ENCODE measurements around the gene TEKT5. TPM values are rescaled to one million over a fixed set of nuclear protein-coding genes. Genes with fewer than 3 reads are reported as not detected.
A peak's percentile ranks its signal among the peaks of the same experiment; 100 is the strongest.

Gene TEKT5
- total and polyA plus RNA-seq, 9 of the 15 experiments (the other 6 are each of a cell fraction or from before 2014, with no cell fraction given): 0.10 to 0.19 TPM; not detected in 7

GRCh38 chr16:10743610-10744369, 49.1 kb upstream of the TEKT5 start, which contains the start of gene NUBP1 (continued):
- TF ChIP-seq, protein P1, sequence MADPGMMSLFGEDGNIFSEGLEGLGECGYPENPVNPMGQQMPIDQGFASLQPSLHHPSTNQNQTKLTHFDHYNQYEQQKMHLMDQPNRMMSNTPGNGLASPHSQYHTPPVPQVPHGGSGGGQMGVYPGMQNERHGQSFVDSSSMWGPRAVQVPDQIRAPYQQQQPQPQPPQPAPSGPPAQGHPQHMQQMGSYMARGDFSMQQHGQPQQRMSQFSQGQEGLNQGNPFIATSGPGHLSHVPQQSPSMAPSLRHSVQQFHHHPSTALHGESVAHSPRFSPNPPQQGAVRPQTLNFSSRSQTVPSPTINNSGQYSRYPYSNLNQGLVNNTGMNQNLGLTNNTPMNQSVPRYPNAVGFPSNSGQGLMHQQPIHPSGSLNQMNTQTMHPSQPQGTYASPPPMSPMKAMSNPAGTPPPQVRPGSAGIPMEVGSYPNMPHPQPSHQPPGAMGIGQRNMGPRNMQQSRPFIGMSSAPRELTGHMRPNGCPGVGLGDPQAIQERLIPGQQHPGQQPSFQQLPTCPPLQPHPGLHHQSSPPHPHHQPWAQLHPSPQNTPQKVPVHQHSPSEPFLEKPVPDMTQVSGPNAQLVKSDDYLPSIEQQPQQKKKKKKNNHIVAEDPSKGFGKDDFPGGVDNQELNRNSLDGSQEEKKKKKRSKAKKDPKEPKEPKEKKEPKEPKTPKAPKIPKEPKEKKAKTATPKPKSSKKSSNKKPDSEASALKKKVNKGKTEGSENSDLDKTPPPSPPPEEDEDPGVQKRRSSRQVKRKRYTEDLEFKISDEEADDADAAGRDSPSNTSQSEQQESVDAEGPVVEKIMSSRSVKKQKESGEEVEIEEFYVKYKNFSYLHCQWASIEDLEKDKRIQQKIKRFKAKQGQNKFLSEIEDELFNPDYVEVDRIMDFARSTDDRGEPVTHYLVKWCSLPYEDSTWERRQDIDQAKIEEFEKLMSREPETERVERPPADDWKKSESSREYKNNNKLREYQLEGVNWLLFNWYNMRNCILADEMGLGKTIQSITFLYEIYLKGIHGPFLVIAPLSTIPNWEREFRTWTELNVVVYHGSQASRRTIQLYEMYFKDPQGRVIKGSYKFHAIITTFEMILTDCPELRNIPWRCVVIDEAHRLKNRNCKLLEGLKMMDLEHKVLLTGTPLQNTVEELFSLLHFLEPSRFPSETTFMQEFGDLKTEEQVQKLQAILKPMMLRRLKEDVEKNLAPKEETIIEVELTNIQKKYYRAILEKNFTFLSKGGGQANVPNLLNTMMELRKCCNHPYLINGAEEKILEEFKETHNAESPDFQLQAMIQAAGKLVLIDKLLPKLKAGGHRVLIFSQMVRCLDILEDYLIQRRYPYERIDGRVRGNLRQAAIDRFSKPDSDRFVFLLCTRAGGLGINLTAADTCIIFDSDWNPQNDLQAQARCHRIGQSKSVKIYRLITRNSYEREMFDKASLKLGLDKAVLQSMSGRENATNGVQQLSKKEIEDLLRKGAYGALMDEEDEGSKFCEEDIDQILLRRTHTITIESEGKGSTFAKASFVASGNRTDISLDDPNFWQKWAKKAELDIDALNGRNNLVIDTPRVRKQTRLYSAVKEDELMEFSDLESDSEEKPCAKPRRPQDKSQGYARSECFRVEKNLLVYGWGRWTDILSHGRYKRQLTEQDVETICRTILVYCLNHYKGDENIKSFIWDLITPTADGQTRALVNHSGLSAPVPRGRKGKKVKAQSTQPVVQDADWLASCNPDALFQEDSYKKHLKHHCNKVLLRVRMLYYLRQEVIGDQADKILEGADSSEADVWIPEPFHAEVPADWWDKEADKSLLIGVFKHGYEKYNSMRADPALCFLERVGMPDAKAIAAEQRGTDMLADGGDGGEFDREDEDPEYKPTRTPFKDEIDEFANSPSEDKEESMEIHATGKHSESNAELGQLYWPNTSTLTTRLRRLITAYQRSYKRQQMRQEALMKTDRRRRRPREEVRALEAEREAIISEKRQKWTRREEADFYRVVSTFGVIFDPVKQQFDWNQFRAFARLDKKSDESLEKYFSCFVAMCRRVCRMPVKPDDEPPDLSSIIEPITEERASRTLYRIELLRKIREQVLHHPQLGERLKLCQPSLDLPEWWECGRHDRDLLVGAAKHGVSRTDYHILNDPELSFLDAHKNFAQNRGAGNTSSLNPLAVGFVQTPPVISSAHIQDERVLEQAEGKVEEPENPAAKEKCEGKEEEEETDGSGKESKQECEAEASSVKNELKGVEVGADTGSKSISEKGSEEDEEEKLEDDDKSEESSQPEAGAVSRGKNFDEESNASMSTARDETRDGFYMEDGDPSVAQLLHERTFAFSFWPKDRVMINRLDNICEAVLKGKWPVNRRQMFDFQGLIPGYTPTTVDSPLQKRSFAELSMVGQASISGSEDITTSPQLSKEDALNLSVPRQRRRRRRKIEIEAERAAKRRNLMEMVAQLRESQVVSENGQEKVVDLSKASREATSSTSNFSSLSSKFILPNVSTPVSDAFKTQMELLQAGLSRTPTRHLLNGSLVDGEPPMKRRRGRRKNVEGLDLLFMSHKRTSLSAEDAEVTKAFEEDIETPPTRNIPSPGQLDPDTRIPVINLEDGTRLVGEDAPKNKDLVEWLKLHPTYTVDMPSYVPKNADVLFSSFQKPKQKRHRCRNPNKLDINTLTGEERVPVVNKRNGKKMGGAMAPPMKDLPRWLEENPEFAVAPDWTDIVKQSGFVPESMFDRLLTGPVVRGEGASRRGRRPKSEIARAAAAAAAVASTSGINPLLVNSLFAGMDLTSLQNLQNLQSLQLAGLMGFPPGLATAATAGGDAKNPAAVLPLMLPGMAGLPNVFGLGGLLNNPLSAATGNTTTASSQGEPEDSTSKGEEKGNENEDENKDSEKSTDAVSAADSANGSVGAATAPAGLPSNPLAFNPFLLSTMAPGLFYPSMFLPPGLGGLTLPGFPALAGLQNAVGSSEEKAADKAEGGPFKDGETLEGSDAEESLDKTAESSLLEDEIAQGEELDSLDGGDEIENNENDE (IDR thresholded peaks at IDR 0.05; ENCODE audit: low read depth, low read length): no peak
- TF ChIP-seq SMAD1 (IDR thresholded peaks at IDR 0.05; ENCODE audit: low read depth, low read length, partially characterized antibody) (peak; percentile 60), SPI1 (IDR thresholded peaks at IDR 0.05; ENCODE audit: borderline replicate concordance, low read depth, low read length) (no peak), POU5F1 (IDR thresholded peaks at IDR 0.05; ENCODE audit: borderline replicate concordance, low read depth, low read length, partially characterized antibody) (no peak), GTF2F1 (IDR thresholded peaks at IDR 0.05; ENCODE audit: low read depth, low read length) (no peak), CC2D1A (IDR thresholded peaks at IDR 0.05) (no peak), HNRNPUL1 (IDR thresholded peaks at IDR 0.05; ENCODE audit: low read length) (no peak), CHCHD3 (CRISPR knock-in tag; IDR thresholded peaks at IDR 0.05) (no peak), GTF2E2 (tag; IDR thresholded peaks at IDR 0.05) (no peak), ZNF140 (CRISPR knock-in tag; IDR thresholded peaks at IDR 0.05) (no peak), MECOM (CRISPR knock-in tag; IDR thresholded peaks at IDR 0.05) (no peak), ZNF239 (CRISPR knock-in tag; IDR thresholded peaks at IDR 0.05) (no peak), MCM7 (IDR thresholded peaks at IDR 0.05) (no peak)
- TF ChIP-seq, protein P2, sequence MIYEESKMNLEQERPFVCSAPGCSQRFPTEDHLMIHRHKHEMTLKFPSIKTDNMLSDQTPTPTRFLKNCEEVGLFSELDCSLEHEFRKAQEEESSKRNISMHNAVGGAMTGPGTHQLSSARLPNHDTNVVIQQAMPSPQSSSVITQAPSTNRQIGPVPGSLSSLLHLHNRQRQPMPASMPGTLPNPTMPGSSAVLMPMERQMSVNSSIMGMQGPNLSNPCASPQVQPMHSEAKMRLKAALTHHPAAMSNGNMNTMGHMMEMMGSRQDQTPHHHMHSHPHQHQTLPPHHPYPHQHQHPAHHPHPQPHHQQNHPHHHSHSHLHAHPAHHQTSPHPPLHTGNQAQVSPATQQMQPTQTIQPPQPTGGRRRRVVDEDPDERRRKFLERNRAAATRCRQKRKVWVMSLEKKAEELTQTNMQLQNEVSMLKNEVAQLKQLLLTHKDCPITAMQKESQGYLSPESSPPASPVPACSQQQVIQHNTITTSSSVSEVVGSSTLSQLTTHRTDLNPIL (CRISPR knock-in tag; IDR thresholded peaks at IDR 0.05): no peak
